ENCODE measurements around the gene NOP53.
"Not testable (repeated sequence)": the region's sequence is repeated elsewhere in the genome, so short reads cannot be mapped to it uniquely, and the experiment has no call there.

NOP53 gene

DNA sequence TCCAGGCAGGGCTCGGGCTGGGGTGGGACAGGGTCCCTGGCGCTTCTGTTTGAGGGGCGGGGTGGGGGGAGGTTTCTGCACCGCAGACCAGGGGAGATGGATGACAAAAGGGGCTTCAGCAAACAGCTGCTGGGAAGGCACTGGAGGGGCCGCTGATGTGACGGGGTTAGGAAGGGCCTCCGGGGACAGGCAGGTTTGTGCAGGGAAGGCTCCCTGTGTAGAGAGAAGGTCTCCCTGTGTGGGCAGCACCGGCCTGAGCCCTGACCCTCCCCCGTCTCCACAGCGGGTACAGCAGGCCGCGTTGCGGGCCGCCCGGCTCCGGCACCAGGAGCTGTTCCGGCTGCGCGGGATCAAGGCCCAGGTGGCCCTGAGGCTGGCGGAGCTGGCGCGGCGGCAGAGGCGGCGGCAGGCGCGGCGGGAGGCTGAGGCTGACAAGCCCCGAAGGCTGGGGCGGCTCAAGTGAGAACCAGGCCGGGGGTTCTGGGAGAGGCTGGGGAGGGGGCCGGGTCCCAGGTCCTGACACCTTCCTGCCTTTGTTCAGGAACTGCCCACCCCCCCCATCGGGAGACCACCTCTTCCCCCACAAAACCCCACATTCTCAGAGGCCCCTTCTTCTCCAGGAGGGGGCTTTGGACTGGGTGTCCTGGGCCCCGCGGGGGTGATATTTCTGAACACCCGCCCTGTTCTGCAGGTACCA lies 9.9 kb downstream of the NOP53 start:
- no peak for DNase-seq

DNA sequence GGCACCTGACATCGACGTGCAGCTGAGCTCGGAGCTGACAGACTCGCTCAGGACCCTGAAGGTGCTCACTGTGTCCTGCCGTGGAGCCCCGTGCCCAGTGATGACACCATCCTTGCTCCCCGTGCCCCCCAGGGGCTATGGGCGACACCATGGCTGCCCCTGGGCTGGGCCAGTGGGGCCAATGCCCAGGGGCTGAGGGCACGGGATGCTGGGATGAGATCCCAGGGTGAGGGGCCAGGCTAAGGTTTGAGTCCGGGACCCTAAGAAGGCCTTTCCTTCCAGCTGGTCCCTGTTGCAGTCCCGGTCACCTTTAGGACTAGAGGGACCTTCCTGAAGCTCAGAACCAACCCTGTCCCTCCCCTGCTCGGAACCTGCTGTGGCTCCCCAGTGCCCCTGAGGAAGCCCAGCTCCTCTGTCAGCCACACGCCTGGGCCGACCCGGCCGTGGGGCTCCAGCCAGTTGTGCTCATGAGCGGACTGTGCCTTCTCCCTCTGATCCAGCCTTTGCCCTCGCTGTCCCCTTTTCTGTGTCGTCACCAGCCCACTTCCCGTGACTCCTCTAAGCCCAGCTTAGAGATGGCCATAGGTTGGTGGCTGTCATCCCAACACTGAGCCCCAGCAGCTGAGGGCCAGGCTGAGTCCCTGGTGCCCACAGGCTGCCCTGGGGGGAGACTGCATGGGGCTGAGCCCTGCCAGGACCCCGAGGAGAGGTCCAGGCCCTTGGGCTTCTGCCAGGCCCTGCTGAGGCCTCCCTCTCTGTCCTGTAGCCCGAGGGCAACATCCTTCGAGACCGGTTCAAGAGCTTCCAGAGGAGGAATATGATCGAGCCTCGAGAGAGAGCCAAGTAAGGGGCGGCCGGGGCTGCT lies 10.6 kb downstream of the NOP53 start:
- DNase-seq, result no peak

DNA sequence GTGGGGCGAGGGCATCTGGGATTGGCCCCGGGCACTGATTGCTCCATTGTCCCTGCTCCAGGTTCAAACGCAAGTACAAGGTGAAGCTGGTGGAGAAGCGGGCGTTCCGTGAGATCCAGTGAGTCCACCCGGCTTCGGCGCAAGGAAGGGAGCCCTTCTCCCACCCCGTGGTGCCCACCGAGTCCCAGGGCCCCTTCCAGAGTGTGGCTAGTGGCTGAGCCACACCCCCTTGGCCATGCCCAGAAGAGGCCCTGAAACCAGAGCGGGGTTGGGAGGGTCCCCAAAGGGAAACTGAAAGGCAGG lies 11.2 kb downstream of the NOP53 start:
- no peak for DNase-seq

DNA sequence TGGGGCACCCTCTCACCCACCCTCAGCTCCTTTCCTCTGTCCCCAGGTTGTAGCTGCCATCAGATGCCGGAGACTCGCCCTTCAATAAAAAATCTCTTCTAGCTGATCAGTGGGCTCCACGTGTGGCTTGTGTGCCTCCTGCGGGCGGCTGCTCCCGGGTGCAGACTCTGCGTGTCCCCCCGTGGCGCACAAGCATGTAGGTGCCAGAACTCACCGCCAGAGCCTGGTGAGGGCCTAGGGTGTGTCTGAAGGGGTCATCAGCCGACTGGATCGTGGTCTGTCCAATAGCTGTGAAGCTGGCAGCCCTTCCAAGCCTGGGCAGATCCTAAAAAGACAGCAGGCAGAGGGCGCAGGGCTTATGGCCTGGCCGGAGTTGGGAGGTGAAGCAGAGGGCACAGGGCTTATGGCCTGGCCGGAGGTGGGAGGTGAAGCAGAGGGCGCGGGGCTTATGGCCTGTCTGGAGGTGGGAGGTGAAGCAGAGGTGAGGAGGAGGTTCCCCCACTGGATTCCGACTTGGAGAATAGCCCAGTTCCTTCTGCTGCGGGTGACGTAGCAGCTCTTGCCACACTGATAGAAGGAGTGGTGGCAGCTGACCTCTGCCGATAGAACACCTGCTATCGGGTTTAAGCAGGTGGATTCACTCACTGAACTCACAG lies 11.7 kb downstream of the NOP53 start:
- no peak for DNase-seq

DNA sequence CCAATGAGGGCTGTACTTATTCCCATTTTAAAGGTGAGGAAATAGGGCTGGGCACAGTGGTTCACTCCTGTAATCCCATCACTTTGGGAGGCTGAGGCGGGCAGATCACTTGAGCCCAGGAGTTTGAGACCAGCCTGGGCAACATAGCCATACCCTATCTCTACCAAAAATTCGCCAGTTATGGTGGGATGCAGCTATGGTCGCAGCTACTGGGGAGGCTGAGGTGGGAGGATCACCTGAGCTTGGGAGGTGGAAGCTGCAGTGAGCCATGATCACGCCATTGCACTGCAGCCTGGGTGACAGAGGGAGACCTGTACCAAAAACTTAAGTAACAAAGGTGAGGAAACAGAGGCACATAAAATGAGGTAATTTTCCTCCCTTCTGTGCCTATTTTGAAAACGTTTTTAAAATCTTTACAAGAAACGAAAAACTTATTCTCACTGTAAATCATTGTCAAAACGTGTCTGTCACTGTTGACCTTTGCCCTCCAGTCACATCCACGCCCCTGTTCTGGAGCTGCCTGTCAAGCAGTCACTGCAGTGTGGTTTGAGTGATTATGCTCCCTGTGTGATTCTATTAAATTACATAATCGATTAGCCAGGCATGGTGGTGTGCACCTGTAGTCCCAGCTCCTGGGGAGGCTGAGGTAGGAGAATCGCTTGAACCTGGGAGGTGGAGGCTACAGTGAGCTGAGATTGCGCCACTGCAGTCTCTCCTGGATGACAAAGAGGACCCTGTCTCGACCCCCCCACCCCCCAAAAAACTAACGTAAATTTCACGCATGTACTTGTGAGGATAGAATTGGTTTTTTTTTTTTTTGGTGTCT lies 12.5 kb downstream of the NOP53 start:
- no peak for DNase-seq

DNA sequence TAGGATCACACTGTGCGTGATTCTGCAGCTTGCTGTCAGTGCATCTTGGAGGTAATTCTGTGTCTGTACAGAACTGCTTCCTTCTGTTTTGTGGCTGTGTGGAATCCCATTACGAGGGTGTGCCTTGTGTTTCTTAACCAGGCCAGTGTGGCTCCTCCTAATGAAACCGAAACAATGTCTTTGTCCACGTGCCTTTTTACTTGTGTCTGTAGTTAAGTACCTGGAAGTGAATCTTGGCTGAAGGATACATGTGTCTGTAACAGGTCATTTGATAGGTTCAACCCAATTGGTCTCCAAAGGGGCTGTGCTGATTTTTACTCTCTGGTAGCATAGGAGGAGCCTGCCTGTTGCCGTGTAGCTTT lies 13.1 kb downstream of the NOP53 start:
- no peak for DNase-seq

DNA sequence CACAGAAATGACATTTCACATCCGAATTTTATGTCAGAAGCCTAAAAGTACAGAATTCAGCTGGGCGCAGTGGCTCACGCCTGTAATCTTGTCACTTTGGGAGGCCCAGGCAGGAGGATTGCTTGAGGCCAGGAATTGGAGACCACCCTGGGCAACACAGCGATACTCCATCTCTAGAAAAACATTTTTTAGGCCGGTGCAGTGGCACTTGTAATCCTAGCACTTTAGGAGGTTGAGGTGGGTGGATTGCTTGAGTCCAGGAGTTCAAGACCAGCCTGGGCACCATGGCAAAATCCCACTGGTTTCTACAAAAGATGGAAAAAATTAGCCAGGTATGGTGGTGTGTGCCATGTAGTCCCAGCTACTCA lies 15.3 kb downstream of the NOP53 start:
- no peak for DNase-seq

DNA sequence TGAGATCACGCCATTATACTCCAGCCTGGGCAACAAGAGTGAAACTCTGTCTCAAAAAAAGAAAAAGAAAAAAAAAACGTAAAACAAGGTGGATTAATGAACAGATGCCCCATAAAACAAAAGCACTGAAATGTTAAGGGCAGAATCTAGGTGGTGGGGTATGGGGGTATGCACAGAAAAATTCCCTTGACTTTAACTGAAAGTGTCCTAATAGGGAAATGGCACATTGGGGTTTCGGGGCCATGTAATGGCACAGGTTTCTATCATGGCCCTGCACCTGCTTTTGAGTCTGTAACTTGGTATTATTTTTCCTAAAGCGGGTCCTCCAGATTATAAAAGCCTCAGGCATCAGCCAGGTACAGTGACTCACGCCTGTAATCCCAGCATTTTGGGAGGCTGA lies 16.2 kb downstream of the NOP53 start:
- DNase-seq, result no peak

DNA sequence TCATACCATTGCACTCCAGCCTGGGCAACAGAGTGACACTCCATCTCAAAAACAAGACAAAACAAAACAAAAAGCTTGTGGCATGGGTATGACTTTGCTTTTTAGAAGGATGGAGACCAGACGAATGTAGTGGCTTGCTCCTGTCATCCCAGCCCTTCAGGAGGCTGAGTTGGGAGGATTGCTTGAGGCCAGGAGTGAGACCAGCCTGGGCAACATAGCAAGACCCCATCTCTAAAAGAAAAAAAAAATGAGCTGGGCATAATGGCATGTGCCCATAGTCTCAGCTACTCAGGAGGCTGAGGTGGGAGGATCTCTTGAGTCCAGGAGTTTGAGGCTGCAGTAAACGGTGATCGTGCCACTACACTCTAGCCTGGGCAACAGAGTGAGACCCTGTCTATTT lies 16.8 kb downstream of the NOP53 start:
- no peak for DNase-seq

DNA sequence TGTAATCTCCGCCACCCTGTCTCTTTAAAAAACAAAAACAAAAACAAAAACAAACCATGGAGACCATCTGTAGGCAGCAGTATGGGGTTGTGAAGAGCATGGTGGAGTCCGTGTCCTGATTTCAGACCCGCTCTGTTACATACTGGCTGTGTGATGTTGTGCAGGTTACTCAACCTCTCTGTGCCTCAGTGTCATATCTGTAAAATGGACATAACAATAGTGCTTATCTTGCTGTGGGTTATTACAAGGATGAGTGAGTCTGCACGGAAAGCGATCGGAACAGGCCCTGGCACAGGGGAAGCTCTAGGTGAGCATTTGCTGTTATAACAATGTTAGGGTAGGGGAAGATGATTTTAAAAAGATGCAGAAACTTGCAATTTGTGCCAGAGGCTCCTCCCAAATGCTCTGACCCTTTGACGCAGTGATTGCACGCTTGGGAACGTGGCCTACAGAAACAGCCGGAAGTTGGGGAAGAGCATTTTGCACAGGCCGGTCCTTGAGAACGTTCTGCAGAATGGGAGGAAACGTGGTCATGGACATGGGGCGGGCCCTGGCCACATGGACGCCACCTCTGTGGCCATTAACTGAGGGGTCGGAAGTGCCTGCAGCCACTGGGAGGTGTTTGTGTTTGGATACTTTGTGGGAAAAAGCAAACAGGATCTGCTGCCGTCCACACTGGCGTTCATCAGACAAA lies 17.4 kb downstream of the NOP53 start:
- no peak for DNase-seq

DNA sequence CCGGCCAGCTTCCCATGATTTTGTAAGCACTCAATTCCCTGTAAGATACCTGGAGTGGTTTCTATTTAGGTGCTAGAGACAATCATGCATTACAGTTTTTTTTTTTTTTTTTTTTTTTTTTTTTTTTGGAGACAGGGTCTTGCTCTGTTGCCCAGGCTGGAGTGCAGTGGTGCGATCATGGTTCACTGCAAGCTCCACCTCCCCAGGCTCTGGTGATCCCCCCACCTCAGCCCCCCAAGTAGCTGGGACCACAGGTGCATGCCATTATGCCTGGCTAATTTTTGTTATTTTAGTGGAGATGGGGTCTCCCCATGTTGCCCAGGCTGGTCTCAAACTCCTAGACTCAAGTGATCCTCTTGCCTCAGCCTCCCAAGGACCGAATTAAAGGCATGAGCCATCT lies 19.4 kb downstream of the NOP53 start:
- DNase-seq, result not testable (repeated sequence)

DNA sequence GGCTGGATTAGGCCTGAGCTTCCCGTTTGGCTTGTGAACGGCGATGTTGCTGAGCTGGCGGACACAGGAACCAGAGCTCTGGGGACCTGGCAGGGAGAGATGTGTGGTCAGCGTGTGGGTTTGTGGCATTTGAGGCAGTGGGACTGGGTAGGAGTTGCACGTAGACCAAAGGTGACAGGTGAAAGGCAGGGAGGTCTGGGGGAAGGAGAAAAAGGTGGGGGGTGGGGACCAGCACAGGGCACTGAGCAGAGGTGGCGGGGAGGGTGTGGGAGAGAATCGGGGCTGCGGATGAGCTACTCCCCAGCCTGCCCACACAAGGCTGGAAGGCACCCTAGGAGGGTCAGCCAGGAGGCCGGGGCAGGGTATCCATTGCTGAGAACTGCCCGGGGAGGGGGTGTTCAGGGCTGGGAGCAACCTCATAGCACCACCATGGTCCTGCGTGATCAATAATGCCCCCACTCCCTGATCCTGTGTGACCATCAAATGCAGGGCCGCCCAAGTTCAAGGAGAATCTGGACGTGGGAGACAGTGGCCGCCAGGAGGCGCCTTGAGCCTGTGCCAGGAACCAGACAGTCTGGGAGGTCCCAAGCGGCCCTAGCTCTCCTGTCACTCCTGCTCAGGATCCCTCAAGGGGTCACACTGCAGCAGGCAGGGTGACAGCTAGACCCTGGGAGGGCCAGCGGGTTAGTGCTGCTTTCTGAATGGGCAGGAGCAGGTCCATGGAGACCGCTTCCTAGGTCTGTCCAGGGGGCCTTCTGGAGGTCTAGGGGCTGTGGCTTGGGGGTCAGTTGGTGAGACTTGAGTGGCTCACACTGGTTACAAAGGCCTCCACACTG lies 20.4 kb downstream of the NOP53 start:
- peak; percentile 39 for DNase-seq

DNA sequence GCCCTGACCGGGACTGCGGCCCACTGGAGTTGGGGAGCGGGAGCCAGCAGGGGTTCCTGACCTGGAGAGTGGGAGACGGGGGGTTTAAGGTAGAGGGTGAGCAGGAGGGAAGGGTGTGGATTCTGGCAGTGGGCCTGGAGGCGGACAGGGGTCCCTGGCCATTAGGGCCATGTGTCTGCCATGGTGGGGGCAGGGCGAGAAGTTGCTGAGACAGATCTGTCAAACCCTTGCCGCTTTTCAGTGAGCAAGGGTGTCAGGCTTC lies 20.9 kb downstream of the NOP53 start:
- no peak for DNase-seq

DNA sequence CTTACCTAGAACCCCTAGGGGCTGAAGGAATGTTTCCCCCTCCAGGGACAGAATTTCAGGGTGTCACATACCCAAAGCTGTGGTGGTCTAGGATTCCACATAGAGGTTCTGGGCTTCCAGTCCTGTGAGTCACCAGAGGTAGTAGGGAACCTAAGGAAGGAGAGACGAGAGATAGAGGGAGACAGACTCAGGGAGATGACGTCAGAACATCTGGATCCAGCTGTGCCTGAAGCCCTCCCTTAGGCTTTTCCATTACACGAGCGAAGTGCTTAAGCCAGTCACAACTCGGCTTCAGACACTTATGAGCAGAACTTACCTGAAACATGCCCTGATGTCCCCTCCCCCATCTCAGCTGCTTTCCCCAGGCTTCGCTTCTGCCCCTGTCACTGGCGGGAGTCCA lies 21.3 kb downstream of the NOP53 start:
- no peak for DNase-seq

DNA sequence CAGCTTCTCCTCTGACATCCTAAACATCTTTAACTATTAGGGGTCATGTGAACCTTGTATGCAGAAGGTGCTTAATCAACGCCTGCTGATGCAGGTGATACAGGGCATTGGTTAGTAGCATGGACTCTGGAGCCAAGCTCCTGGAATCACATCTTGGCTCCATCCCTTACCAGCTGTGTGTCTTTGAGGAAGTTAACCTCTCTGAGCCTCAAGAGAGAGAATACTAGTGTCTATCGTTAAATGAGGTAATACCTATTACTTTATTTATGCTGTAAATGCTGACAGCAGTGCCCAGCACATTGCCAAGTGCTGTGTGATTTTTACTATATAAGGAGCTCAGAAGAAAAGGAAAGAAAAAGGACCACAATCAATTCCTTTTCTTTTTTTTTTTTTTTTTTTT lies 22.0 kb downstream of the NOP53 start:
- no peak for DNase-seq

DNA sequence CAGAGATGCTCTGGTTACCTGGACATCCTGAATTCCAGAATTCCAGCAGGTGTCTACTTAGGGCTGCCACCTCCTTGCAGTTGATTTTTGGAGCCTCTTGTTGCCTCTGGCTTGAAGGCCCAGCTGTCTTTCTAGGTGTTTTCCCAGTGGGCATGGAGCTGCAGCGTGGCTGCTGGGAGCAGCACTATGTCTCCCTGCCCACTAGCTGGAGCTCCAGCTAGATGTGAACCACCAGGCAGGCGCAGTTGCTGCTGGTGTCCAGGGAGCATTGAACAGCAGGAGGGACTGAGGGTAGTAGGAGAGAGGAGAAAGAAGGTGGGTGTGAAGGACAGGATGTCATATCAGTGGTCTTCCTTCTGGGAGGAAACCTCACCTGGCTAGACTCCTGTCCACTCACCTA lies 23.3 kb downstream of the NOP53 start:
- DNase-seq, result no peak

DNA sequence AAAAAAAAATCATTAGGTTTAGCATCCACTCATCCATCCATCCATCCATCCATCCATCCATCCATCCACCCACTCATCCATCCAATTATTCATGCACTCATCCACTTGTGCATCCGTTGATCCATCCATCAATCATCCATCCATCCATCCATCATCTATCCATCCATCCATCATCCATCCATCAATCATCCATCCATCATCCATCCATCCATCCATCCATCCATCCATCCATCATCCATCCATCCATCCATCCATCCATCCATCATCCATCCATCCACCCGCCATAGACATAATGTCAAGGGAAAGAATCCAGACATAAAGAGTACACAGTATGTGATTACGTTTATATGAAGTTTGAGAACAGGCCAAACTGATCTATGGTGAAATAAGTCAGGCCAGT lies 24.2 kb downstream of the NOP53 start:
- DNase-seq, result no peak

DNA sequence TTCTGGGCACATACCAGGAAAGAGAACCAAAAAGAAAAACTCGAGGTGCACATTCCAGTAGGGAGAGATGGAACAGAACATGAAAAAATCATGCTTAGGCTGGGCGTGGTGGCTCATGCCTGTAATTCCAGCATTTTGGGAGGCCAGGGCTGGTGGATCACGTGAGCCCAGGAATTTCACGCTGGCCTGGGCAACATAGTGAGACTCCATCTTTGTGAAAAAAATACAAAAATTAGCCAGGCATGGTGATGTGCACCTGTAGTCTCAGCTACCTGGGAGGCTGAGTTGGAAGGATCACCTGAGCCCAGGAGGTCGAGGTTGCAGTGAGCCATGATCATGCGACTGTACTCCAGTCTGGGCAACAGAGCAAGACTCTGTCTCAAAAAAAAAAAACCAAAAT lies 25.9 kb downstream of the NOP53 start:
- DNase-seq, result not testable (repeated sequence)

DNA sequence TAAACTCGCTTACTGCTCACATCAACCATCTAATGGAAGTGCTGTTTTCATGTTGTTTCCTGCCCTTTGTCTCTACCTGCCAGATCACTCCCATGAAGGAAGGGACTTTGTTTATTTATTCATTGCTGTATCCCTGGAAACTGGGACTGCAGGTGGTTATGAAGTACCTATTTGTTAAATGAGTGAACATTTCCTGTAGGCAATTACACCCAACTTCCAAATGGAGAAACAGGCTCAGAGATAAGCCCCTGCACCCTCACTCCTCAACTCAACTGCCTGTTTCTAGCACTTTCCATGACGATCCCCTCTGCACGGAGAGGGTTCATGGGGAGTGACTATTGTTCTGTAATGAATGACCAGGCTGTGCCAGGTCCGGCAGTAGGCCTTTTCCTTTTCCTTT lies 31.2 kb downstream of the NOP53 start:
- DNase-seq, result peak; percentile 65

DNA sequence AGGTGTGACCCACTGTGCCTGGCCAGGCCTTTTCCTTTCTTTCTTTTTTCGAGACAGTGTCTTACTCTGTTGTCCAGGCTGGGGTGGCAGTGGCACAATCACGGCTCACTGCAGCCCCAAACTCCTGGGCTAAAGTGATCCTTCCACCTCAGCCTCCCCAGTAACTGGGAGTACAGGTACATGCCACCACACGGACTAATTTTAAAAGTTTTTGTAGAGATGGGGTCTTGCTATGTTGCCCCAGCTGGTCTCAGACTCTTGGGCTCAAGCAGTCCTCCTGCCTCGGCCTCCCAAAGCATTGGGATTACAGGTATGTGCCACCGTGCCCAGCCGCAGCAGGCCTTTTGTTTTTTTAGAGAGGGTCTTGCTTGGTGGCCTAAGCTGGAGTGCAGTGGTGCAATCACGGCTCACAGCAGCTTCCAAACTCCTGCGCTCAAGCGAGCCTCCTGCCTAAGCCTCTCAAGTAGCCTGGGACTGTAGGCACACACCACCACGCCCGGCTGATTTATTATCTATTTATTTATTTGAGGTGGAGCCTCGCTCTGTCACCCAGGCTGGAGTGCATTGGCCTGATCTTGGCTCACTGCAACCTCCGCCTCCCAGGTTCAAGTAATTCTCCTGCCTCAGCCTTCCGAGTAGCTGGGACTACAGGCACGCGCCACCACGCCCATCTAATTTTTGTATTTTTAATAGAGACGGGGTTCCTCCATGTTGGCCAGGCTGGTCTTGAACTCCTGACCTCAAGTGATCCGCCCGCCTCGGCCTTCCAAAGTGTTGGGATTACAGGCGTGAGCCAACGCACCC lies 32.1 kb downstream of the NOP53 start:
- not testable (repeated sequence) for DNase-seq
